Endothelial cell (in vitro differentiated cells): Measurements from ENCODE around the gene WFDC6. TPM values are rescaled to one million over a fixed set of nuclear protein-coding genes. Genes with fewer than 3 reads are reported as not detected.

Experiments used
- DNase-seq: peaks from one replicate; pipeline ENCODE4 v3.0.0; 2021; ENCODE audit warnings: low spot score
- H3K27ac Mint-ChIP-seq: one replicate; pipeline ENCODE4 v1.8.0; 2021; ENCODE audit warnings: mixed read lengths, inconsistent platforms; ENCODE audit not compliant: unreplicated experiment
- H3K27me3 Mint-ChIP-seq: one replicate; pipeline ENCODE4 v1.8.0; 2021; ENCODE audit warnings: mild to moderate bottlenecking, moderate library complexity, mixed read lengths, inconsistent platforms; ENCODE audit not compliant: unreplicated experiment
- H3K36me3 Mint-ChIP-seq: one replicate; pipeline ENCODE4 v1.8.0; 2021; ENCODE audit warnings: mild to moderate bottlenecking, low read depth, mixed read lengths, inconsistent platforms; ENCODE audit not compliant: unreplicated experiment
- H3K4me1 Mint-ChIP-seq: one replicate; pipeline ENCODE4 v1.8.0; 2021; ENCODE audit warnings: mild to moderate bottlenecking, mixed read lengths, inconsistent platforms; ENCODE audit not compliant: unreplicated experiment
- H3K4me3 Mint-ChIP-seq: one replicate; pipeline ENCODE4 v1.8.0; 2021; ENCODE audit warnings: mild to moderate bottlenecking, mixed read lengths, inconsistent platforms; ENCODE audit not compliant: unreplicated experiment
- H3K9me3 Mint-ChIP-seq: one replicate; pipeline ENCODE4 v1.8.0; 2021; ENCODE audit warnings: mixed read lengths, inconsistent platforms; ENCODE audit not compliant: unreplicated experiment
- total RNA-seq: library from RNA; stranded (reverse); fragmentation: NEBNext Ultra II Directional; extraction: Animal tissue kit (Norgen Biotek cat#: 25700); gene quantifications from one replicate; pipeline ENCODE4 v1.2.1, GENCODE V29; 2021; ENCODE audit not compliant: unreplicated experiment
- TF ChIP-seq, protein P1 (sequence below): fragments of 200-600 bp; sonication (generic); IDR thresholded peaks from one replicate; pipeline ENCODE4 v1.5.0; 2021; ENCODE audit warnings: antibody characterized with exemption; ENCODE audit not compliant: unreplicated experiment

Gene WFDC6
- total RNA-seq, 1 donor from 2014 or later = not detected

DNA sequence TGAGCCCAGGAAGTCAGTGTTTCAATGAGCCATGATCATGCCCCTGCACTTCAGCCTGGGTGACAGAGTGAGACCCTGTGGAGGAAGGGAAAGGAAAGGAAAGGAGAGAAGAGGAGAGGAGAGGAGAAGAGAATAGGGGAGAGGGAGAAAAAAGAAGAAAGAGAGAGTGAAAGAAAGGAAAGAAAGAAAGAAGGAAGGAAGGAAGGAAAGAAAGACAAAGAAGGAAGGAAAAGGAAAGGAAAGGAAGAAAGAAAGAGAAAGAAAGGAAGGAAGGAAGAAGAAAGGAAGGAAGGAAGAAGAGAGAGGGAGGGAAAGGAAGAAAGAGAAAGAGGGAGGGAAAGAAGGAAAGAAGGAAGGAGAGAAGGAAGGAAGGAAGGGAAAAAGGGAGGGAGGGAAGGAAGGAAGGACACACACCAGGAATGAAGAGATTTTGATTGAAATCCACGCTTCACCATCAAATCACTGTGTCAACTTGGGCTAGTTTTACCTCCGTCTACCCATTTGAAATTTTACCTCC, 25.5 kb upstream of the WFDC6 start:
- Mint-ChIP-seq H3K27ac (no peak overlapping the region), H3K4me3 (no peak overlapping the region)

DNA sequence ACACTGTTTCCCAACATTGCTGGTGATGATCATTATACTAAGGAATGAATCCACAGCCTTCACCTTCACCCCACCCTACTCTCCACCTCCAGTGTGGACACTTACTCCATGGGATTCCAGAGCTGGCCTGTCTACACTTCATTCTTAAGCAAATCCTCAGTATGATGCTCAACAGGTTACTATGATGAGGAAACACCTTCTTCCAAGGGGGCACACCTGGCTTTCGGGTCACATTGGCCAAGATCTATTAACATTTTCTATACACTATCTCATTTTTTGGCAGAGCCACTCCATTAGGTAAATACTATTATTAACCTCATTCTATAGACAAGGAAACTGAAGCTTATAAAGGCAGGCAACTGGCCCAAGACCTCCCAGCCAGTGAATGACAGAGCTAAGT, 15.9 kb upstream of the WFDC6 start:
- DNase-seq = no peak
- H3K27me3 Mint-ChIP-seq = no peaks in the 10 kb centered on the region
- no peaks in the 10 kb centered on the region for H3K9me3 Mint-ChIP-seq
- TF ChIP-seq, protein P1, sequence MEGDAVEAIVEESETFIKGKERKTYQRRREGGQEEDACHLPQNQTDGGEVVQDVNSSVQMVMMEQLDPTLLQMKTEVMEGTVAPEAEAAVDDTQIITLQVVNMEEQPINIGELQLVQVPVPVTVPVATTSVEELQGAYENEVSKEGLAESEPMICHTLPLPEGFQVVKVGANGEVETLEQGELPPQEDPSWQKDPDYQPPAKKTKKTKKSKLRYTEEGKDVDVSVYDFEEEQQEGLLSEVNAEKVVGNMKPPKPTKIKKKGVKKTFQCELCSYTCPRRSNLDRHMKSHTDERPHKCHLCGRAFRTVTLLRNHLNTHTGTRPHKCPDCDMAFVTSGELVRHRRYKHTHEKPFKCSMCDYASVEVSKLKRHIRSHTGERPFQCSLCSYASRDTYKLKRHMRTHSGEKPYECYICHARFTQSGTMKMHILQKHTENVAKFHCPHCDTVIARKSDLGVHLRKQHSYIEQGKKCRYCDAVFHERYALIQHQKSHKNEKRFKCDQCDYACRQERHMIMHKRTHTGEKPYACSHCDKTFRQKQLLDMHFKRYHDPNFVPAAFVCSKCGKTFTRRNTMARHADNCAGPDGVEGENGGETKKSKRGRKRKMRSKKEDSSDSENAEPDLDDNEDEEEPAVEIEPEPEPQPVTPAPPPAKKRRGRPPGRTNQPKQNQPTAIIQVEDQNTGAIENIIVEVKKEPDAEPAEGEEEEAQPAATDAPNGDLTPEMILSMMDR = no peak
- no peaks in the 10 kb centered on the region for H3K36me3 Mint-ChIP-seq
- no peaks in the 10 kb centered on the region for H3K4me1 Mint-ChIP-seq
- no peak overlapping the region for H3K27ac Mint-ChIP-seq
- H3K4me3 Mint-ChIP-seq = no peak overlapping the region

More for the DNA sequence above, 25.5 kb upstream of the WFDC6 start:
- TF ChIP-seq, protein P1 = no peak
- Mint-ChIP-seq H3K36me3 (no peaks in the 10 kb centered on the region), H3K27me3 (peaks cover 2% of the 10 kb centered on the region), H3K9me3 (peaks cover 4% of the 10 kb centered on the region), H3K4me1 (no peaks in the 10 kb centered on the region)
- no peak for DNase-seq

DNA sequence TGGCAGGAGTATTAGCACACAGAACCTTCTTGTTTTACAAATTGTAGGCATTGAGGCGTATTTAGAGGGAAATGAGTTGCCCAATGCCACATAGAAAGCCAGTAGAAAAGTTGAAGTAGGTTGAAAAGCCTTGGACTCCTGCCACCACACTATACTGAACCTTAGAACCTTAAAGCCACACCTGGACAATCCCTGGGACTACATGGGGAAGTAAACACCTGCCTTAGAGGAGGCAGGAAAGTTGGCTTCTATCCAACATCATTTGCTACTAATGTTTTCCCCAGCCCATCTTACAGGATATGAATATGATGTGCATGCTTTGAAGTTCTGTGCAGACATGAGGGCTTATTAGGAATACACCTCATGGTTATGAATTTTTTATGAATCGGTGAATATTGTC, 13.2 kb upstream of the WFDC6 start:
- Mint-ChIP-seq H3K4me1 (no peaks in the 10 kb centered on the region), H3K4me3 (no peak overlapping the region), H3K27ac (no peak overlapping the region), H3K27me3 (peaks cover 2% of the 10 kb centered on the region), H3K36me3 (no peaks in the 10 kb centered on the region), H3K9me3 (no peaks in the 10 kb centered on the region)
- DNase-seq = no peak
- TF ChIP-seq, protein P1 = no peak

DNA sequence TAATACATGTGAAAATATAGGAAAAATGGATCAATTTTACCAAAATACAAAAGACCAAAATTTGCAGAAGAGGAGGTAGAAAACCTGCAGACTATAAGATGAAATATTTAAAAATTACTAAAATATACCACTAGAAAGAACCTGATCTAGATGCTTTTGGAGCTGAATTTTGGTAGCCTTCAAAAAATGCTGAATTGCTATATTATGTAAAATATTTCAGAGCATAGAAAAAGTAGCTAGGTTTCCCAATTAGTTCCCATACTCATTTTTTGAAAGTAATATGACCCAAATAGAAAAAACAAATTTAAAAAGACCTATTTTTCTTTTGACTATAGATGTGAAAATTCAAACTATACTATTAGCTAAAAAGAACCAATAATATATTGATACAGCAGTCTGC, 11.5 kb upstream of the WFDC6 start:
- Mint-ChIP-seq H3K27me3 (peaks cover 2% of the 10 kb centered on the region), H3K9me3 (no peaks in the 10 kb centered on the region), H3K4me3 (no peak overlapping the region), H3K27ac (no peak overlapping the region), H3K4me1 (no peaks in the 10 kb centered on the region), H3K36me3 (no peaks in the 10 kb centered on the region)
- TF ChIP-seq, protein P1 = no peak
- no peak for DNase-seq

DNA sequence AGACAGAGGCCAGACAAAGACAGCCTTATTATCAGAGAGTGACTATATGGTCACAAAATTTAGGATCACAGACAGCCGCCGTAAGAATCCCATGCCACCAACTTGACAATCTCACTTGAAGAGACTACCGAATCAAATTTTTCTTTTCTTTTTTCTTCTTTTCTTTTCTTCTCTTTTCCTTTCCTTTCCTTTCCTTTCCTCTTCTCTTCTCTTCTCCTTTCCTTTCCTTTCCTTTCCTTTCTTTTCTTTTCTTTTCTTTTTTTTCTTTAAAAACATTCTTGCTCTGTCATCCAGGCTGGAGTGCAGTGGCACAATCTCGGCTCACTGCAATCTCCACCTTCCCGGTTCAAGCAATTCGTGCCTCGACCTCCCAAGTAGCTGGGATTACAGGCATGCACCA, 9.1 kb upstream of the WFDC6 start:
- no peaks in the 10 kb centered on the region for H3K4me1 Mint-ChIP-seq
- TF ChIP-seq, protein P1 = no peak
- no peaks in the 10 kb centered on the region for H3K36me3 Mint-ChIP-seq
- H3K27ac Mint-ChIP-seq = no peak overlapping the region
- peaks cover 4% of the 10 kb centered on the region for H3K27me3 Mint-ChIP-seq
- no peak overlapping the region for H3K4me3 Mint-ChIP-seq
- no peaks in the 10 kb centered on the region for H3K9me3 Mint-ChIP-seq
- DNase-seq = no peak
